ENCODE data around the gene RALBP1. TPM values are rescaled to one million over a fixed set of nuclear protein-coding genes. Genes with fewer than 3 reads are reported as not detected.

Gene RALBP1
- total and polyA plus RNA-seq, 7 donors = 42.3 to 89.7 (median 68.1) TPM

DNA sequence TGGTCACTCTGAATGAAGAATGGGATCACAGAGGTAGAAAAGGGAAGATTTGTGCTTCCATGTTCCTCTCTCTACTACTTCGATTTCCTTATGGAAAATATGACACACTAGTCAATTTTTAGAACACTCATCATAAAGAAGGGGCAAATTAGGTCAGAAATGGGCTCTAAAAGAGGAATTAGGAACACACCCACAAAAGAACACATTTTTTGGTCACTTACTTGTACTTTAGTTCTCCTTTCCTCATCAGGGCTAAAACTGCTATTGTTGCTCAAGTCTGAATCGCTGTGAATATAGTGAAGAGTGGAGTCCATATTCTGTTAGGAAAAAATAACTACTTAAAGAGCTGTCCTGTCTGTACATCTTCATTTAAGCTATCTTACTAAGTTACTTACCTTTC, 86.4 kb downstream of the RALBP1 start:
- H3K36me3 ChIP-seq = peaks cover 5 to 72% (median 13%) of the 10 kb centered on the region in 4 donors
- H3K9me3 ChIP-seq = no peaks in the 10 kb centered on the region
- H3K27ac ChIP-seq = no peak overlapping the region
- no peak for TF ChIP-seq POLR2AphosphoS5 (IDR thresholded peaks at IDR 0.05)
- no peak for TF ChIP-seq POLR2A (IDR thresholded peaks at IDR 0.05)
- no peak for TF ChIP-seq EP300 (IDR thresholded peaks at IDR 0.05)
- TF ChIP-seq, protein P1, sequence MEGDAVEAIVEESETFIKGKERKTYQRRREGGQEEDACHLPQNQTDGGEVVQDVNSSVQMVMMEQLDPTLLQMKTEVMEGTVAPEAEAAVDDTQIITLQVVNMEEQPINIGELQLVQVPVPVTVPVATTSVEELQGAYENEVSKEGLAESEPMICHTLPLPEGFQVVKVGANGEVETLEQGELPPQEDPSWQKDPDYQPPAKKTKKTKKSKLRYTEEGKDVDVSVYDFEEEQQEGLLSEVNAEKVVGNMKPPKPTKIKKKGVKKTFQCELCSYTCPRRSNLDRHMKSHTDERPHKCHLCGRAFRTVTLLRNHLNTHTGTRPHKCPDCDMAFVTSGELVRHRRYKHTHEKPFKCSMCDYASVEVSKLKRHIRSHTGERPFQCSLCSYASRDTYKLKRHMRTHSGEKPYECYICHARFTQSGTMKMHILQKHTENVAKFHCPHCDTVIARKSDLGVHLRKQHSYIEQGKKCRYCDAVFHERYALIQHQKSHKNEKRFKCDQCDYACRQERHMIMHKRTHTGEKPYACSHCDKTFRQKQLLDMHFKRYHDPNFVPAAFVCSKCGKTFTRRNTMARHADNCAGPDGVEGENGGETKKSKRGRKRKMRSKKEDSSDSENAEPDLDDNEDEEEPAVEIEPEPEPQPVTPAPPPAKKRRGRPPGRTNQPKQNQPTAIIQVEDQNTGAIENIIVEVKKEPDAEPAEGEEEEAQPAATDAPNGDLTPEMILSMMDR (IDR thresholded peaks at IDR 0.05) = no peak
- H3K27me3 ChIP-seq = no peaks in the 10 kb centered on the region
- intact Hi-C loops (cut with DNase I) = no loop called here
- H3K4me3 ChIP-seq = no peak overlapping the region
- peaks cover 0 to 38% (median 28%) of the 10 kb centered on the region in 4 donors for H3K4me1 ChIP-seq
- DNase-seq = no peak
- 90 to 93% methylated on average over 2 of the region's 2 CpGs for WGBS, 2 donors

DNA sequence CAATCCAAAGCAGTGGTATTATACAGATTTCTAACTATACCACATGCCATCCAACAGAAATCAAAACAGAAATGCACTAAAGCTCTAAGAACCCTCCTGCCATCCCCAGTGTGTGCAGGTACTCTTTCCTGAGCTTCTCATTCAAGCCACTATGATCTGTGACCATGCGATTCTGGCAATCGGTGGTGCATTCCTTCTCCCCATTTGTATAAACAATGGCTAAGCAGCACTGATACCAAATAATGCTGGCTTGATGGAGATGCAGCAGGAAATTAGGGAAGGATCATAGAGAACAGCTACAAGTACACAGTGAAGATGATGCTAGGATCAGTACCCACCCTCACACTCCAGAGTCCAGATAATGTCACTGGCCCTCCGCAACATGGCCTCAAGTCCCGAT, 87.3 kb downstream of the RALBP1 start:
- Histone ChIP-seq H3K4me1 (peaks cover 0 to 38% (median 28%) of the 10 kb centered on the region in 4 donors), H3K9me3 (no peaks in the 10 kb centered on the region), H3K27me3 (no peaks in the 10 kb centered on the region), H3K27ac (no peak overlapping the region), H3K4me3 (no peak overlapping the region), H3K36me3 (peaks cover 5 to 72% (median 12%) of the 10 kb centered on the region in 4 donors)
- TF ChIP-seq, protein P1 (IDR thresholded peaks at IDR 0.05) = no peak
- TF ChIP-seq EP300 (IDR thresholded peaks at IDR 0.05) (no peak), POLR2A (IDR thresholded peaks at IDR 0.05) (no peak), POLR2AphosphoS5 (IDR thresholded peaks at IDR 0.05) (no peak)
- 88 to 94% methylated on average over 4 of the region's 4 CpGs for WGBS, 2 donors
- intact Hi-C loops (cut with DNase I) = no loop called here
- no peak for DNase-seq

DNA sequence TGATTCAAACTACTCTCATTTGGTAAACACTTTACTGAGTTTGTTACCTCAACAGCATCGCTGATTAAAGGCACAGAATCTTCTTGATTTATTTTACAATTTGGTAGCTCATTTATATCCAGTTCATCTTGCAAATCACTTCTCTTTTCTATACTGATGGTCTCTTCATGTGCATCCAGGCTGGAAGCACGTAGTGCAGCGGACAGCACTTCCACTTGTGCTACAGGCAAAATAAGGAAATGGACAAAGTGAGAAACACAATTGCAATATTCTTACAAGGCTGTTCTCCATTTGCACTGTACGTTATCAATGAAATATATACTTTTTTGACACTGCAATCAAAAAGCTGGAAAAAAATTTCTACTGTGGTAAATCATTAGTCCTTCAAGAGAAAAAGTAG, 88.0 kb downstream of the RALBP1 start:
- peaks cover 0 to 38% (median 28%) of the 10 kb centered on the region in 4 donors for H3K4me1 ChIP-seq
- H3K4me3 ChIP-seq = no peak overlapping the region
- no peak overlapping the region for H3K27ac ChIP-seq
- TF ChIP-seq, protein P1 (IDR thresholded peaks at IDR 0.05) = no peak
- no peak for TF ChIP-seq EP300 (IDR thresholded peaks at IDR 0.05)
- TF ChIP-seq POLR2A (IDR thresholded peaks at IDR 0.05) = no peak
- no peak for TF ChIP-seq POLR2AphosphoS5 (IDR thresholded peaks at IDR 0.05)
- no peaks in the 10 kb centered on the region for H3K27me3 ChIP-seq
- intact Hi-C loops (cut with DNase I) = no loop called here
- DNase-seq = no peak
- 92 to 93% methylated on average over 4 of the region's 4 CpGs for WGBS, 2 donors
- peaks cover 4 to 72% (median 11%) of the 10 kb centered on the region in 4 donors for H3K36me3 ChIP-seq
- H3K9me3 ChIP-seq = no peaks in the 10 kb centered on the region

DNA sequence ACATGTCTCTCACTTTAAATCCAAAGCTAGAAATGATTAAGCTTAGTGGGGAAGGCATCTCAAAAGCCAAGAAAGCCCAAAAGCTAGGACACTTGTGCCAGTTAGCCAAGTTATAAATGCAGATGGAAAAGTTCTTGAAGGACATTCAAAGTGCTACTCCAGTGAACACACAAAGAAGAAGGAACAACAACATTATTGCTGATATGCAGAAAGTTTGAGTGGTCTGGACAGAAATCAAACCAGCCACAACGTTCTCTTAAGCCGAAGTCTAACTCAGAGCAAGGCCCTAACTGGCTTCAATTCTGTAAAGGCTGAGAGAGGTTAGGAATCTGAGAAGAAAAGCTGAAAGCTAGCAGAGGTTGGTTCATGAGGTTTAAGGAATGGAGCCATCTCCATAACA, 90.1 kb downstream of the RALBP1 start:
- Histone ChIP-seq H3K9me3 (no peaks in the 10 kb centered on the region), H3K27me3 (no peaks in the 10 kb centered on the region), H3K4me3 (no peak overlapping the region), H3K4me1 (peaks cover 0 to 46% (median 33%) of the 10 kb centered on the region in 4 donors), H3K27ac (no peak overlapping the region), H3K36me3 (peaks cover 0 to 71% (median 7%) of the 10 kb centered on the region in 4 donors)
- TF ChIP-seq POLR2AphosphoS5 (IDR thresholded peaks at IDR 0.05) = no peak
- TF ChIP-seq POLR2A (IDR thresholded peaks at IDR 0.05) = no peak
- TF ChIP-seq, protein P1 (IDR thresholded peaks at IDR 0.05) = no peak
- TF ChIP-seq EP300 (IDR thresholded peaks at IDR 0.05) = no peak
- 89 to 90% methylated on average over 2 of the region's 2 CpGs for WGBS, 2 donors
- DNase-seq = no peak
- intact Hi-C loops (cut with DNase I) = no loop called here

DNA sequence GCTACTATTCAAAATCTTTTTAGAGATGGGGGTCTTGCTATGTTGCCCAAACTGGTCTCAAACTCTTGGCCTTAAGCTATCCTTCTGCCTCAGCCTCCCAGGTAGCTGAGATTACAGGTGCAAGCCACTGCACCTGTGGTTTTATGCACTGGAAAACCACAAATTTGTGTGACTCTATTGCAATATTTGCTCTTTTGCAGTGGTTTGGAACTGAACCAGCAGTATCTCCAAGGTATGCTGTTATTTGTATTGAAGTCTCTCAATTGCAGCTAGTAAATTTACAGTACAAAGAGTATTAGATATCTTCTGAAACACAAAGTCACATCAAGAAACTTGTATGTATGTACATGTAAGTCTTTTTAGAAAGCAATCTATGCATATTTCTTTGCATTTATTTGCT, 92.9 kb downstream of the RALBP1 start:
- TF ChIP-seq, protein P1 (IDR thresholded peaks at IDR 0.05) = no peak
- TF ChIP-seq POLR2A (IDR thresholded peaks at IDR 0.05) = no peak
- TF ChIP-seq POLR2AphosphoS5 (IDR thresholded peaks at IDR 0.05) = no peak
- no peak for TF ChIP-seq EP300 (IDR thresholded peaks at IDR 0.05)
- H3K27me3 ChIP-seq = no peaks in the 10 kb centered on the region
- H3K9me3 ChIP-seq = no peaks in the 10 kb centered on the region
- peaks cover 0 to 32% (median 27%) of the 10 kb centered on the region in 4 donors for H3K4me1 ChIP-seq
- peaks cover 0 to 67% (median 4%) of the 10 kb centered on the region in 4 donors for H3K36me3 ChIP-seq
- intact Hi-C loops (cut with DNase I) = no loop called here
- H3K27ac ChIP-seq = no peak overlapping the region
- no peak for DNase-seq
- H3K4me3 ChIP-seq = no peak overlapping the region
